DLD1 (cell line): ENCODE results near the gene BARHL2.

ENCODE experiments used
- in situ Hi-C: cut with HindIII; loops from 2 replicates; pipeline ENCODE4 v1.10.0; 2017; ENCODE audit warnings: low sequenced_read_pairs

The BARHL2 gene

DNA sequence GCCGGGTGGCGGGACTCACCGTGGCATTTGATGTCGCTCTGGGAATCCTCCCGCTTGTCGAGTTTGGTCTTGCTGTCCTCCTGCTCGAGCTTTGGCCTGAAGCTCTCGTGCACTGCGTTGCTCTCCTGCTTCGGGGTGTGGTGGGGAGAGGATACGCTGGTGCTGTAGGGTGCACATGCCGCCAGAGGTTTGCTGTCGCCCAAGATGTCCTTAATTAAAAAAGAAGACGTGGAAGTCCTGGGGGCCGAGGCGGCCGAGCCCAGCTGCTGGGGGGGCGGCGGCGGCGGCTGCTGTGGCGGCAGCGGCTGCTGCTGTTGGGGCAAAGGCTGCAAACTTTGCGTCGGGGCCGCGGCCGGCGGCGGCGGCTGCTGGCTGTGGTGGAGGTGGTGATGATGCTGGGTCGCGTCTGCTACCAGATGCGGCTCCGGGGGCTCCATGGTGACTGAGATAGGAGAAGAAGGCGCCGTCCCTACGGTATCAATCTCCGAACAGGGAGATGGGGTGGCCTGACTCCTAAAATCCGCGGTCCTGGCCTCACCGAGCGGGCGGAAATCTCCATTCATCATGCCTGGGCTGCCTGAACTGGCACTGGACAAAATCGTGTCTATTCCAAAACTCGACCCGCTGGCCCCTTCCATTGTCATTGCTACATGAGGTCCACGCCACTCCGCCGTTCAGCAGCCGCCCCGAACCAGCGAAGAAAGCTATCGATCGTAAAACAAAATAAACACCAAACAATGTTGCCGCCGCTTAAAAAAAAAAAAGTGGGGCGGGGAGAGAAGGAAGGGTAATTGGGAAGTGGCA is at the start of gene BARHL2:
TSS of gene BARHL2 (minus strand) at position 751 of the 804 bp plus-strand sequence. CDS start at position 644, 107 bp downstream.
- in situ Hi-C loops, result no loop called here

DNA sequence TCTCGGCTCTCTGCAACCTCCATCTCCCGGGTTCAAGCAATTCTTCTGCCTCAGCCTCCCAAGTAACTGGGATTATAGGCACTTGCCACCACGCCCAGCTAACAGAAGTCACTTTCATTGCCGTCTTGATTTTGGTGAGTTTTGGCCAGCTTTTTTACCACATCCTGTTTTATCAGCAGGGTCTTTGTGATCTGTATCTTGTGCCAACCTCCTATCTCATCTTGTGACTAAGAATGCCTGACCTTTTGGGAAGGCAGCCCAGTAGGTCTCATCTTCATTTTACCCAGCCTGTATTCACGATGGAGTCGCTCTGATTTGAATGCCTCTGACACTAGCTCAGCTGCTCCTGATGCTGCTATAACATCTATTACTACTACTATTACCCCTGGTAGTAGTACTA is 46.8 kb upstream of the BARHL2 start:
- in situ Hi-C loops, result no loop called here

DNA sequence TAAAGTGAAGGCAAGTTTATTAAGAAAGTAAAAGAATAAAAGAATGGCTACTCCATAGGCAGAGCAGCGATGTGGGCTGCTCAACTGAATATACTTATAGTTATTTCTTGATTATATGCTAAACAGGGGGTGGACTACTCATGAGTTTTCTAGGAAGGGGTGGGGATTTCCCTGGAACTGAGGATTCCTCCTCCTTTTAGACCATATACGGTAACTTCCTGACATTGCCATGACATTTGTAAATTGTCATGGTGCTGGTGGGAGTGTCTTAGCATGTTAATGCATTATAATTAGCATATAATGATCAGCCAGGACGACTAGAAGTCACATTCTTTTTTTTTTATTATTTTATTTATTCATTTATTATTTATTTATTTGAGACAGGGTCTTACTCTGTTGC is 46.4 kb upstream of the BARHL2 start:
- in situ Hi-C loops, result no loop called here

DNA sequence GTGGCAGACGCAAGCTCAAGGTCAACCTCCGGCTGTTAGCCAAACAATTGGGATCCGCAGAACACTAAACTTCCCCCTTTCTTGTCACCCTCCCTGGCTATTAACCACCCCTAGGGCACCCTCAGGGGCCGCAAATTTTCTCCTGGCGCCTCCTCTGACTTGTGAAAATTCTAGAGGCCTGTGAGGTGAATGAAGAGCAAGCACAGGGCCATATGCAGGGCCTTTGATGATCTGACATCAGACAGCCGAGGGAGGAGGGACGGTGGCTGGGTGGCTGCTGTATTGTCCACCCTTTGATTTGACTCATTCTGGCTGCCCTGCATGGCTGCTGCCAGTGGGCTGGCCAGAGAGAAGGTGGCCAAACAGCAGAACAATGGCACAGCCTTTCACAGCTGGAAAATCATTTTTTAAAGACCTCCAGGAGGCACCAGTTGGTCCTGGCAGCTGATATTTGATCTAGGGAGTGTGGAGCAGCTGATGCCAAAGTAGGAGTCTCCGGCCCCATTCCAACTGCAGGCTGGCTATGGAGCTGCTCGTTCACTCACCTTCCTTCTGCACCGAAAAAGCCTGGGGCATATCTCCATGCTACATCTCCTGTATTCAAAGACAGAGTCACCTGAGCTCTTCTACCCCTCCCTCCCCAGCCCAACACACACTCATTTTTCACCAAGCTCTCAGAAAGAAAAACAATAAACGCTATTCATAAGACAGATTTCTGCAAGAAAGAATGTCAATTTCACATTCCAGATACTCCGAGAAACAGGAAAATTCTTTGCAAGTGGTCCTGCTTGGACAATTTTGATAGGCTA is 44.9 kb upstream of the BARHL2 start:
- in situ Hi-C loops, result no loop called here

DNA sequence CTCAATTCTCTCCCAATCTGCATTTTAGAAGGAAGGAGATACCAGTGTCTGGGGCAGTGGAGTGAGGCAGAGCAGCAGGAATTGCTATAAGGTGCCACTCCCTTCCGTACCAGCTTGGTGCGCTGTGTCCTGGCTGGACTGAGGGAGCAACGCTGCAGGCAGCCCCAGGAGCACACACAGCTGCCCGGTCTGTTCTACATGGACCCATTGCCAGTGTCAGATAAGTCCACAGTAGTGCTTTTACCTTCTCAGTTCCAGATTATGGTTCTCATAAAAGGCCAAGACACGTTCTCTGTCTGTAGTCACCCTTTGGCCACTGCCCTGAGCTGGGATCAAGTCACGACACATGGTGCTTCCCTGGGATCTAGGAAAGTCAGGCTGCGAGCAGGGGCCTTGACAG is 44.1 kb upstream of the BARHL2 start:
- in situ Hi-C loops, result no loop called here

DNA sequence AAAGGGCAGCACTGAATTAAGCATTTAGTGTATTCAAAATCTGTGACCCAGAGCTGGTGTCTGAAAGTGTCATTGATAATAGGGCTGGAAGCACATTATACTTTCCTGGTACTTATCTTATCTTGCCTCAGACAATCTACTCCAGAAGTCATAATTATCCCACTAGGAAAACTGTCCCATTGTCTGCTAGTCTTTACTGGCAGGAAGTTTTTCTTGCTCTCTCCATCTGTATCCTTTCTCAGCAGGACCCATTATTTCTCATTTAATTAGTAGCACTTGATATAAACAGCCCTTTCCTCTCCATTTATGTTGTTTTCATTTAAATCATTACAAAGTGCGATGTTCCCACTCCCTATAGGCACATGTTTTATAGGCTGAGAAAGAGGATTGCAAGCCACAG is 36.5 kb upstream of the BARHL2 start:
- in situ Hi-C loops, result no loop called here

DNA sequence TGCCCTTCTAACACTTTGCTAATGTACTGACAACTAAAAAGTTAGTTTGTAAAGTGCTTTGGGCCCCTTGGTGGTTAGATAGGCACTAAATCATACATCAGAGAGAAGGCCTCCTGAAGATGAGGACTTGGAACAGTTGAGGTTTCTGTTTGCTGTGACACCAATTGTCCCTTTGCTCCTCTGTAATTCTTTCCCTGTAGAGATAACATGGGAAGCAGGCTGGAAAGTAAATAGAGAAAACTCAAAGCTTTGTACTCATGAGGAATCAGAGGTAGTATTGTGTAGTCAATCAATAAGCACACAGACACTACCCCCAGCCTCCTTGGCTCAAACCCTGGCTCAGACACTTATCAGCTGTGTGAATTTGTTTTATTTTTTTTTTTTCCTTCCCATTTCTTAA is 31.6 kb upstream of the BARHL2 start:
- in situ Hi-C loops, result no loop called here

DNA sequence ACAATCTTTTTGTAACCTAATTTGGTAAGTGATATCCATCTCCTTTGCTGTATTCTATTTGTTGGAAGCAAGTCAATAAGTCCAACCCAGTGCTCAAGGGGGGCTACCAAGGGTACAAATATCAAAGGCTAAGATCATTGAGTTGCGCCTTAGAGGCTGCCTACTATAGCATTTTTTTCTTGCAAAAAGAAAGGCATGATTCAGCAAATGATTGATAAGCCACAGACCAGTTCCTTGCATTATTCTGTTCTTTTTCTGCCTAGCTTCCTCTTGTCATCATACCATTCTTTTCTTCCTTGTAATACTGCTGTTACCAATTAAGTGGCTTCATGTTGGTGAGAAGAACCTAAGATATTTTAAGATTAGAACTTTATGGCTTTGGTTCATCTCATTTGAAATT is 29.8 kb upstream of the BARHL2 start:
- in situ Hi-C loops, result no loop called here

DNA sequence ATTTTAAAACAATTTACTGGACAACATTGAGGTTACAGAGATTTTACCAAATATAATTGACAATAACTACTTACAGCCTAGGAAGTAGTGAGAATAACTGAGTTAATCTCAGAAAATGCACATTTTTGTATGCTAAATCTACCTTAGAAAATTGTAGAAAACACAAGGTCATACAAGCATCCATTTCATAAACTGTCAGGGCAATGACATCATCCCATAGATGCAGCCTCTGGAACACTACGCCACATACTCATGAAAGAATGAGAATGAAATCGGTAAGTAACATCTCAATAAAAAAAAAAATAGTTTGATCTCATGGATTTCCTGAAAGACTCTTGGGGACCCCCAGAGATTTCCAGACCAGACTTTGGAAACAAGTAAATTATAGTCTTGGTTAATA is 28.9 kb upstream of the BARHL2 start:
- in situ Hi-C loops, result no loop called here

DNA sequence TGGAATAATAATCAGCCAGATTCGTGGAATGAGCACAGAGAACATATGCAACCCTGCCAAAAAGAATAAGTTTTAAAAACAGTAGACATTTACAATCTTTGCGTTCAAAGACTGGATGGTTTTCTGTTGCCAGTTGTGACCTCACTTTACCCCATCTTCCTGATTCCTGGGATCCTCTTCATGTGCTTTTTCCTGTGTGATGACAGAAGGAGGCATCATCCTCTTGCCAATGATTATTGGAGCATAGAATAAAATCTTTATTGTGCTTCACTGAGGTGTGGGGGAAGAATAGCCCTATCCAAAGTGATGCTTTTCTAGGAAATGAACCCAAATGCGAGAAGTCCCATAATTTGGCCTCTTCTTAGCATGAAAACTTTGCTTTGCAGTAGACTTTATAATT is 15.0 kb upstream of the BARHL2 start:
- in situ Hi-C loops, result no loop called here

DNA sequence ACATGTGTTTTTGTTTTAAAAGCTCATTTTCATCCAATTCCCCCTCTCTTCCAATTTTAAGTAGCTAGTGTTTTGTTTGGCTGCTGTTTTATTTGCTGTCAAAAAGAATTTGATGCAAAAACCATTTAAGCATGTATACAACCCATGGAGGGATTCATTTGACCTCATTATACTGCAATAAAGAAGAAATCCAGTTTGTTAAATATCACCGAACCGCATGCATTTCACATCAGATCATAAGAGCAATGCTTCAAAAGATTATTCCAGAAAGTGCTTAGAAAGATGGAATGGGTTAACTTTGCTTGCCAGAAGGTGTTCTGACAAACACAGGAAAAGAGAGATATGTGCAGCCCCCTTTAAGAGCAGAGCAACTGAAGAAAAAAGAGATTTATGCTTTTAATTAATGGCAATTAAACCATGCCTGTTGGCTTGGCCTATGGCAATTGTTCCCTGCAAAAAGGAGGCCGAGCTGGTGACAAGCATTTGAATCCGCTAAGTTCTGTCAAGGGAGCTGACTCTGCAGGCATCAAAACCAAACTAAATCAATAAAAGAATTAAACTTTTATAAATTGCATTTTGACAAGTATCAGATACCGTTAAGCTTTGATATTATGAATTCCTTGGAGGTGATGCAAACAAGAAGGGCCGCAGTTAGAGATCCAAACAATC is 14.4 kb upstream of the BARHL2 start:
- in situ Hi-C loops, result no loop called here

DNA sequence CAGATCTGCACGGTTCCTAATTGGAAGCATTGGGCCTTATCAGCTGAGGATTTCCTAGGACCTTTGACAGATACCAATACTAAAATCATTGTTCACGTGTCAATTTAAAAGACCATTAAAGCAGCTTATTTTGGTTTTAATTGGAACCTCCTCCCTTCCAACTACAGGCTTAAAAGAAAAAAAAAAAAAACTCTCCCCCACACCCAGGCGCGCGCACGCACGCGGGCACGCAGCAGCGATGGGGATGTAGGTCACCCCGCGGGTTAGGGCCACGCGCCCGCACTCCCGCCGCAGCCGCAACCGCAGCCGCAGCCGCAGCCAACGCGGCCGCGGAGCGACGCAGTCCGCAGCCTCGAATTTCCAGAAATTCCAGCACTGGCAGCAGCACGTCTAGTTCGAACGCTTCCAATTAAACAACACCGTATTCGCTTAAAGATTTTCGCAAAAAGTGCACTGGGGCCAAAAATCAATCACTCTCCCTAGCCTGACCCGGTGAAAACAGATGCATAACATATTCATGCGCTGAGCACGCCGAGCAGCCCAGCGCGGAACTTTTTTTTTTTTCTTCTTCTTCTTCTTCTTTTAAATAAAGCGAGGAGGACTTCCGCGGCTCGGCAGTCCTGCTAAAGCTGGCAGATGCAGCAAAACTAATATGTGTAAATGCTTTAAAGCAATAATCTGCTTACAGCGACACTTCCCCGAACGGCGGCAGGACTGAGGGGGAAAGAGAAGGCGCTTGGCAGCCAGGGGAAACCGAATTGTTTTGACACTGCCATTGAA is 13.3 kb upstream of the BARHL2 start:
- in situ Hi-C loops, result no loop called here

DNA sequence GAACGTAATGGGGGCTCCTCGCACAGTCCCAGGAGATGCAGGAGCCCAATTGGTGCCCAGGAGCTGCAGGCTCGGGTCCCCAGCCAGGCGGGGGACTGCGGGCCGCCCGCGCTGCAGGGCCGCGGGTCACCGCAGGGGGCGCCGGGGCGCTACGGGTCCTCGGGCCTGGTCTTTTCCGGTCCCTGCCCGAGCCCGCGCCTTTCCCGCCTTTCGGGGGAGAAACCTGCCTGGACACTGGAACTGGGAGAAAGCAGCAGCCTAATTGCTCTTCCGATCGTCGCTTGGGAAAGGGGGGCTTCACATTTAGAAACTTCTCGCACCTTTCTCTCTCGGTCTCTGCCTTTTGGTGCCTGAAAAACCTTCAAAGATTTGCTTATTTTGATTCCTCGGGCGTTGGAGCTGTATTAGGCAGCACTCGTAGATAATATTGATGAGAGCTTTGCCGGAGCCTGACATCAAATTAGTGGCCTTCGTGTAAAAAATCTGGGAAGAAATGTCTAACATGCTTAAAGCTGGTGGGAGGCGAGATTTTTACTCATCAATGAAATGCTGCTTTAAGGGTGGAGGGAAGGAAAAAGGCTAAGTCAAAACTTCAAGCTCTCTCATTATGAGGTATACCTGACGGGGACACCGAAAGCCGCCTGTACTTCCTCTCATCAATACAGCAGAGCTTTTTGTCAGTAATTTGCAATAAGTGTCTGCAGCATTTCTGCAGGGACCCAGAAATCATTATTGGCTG is 12.6 kb upstream of the BARHL2 start:
- in situ Hi-C loops, result no loop called here

DNA sequence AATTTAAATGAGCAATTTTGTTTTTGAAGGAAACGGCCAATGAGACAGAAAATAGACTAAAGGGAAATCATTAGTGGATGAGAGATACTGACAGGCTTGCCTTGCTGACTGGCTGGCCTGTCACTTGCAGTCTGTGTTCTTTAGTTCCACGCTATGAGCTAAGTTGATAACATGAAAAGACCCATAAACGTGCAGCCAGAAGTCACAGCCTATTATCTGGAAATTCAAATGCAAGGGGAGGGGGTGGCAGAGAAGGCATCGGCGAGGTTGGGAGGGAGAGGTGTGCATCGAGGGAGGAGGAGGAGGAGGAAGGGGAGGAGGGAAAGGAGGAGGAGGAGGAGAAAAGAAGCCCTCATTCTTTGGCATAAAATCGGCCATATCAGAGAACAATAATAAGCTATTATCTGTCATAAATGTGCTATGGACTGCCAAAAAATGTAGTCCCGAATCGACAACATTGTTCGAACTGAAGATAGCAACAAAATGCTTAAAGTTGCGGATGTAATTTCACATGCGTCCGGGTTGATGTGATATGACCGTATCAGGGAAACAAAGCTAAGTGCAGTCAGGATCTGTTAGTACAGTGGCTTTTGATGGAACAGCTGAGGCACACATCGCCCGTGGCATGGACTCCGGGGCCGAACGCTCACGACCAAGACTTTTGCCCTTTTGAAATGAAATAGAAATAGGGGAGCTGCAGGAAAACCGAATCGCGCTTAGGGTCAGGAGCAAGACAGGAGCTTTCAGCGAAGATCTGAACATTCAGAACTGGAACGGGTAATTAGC is 11.6 kb upstream of the BARHL2 start:
- in situ Hi-C loops, result no loop called here

DNA sequence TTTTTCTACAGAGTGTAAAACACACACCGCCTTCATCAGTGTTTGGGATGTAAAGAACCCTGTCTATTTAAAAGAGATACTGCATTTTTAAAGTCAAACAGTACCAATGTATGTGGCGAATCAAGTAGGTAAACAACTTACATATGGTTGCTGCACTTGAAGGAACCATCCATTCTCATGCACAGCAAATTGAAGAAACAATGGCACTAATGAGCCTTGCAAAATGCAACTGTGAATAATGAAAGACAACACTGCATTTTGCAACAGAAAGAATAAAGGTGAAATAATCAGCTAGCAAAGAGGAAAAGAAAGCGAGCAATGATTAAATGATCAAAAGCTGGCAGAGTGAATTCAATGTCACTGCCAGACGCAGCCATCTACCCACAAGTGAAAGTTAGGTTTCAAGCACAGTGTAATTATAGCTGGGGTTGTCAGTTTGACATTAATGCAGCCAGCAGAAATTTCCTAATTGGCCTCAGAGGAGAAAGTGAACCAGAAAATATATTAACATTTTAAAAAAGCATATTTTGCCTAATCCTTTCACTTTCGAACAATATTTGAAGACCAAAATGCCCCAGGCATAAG is 10.9 kb upstream of the BARHL2 start:
- in situ Hi-C loops, result no loop called here

DNA sequence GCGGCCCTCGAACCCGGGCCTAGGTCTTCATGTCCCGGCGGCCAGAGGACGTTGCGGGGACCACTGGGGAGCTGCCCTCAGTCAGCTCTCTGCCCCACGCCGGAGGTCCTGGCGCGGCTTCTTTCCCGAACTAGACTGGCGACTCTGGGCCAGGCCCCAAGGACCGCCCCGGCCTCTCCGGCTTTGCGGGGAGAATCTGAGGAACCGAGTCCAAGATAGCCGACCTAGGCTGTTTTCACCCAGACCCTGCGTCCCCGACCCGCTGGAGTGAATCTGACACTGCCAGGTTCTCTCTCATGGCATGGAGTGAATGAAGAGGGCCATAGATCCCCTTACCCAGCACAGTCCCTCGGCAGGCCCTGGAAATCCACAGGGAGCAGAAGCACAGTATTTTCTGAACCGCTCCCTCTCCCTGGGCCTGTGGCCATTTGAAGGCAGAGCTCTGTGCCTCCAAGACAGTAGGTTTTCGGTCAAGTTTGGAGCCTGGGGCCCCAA is 9.9 kb upstream of the BARHL2 start:
- in situ Hi-C loops, result no loop called here

DNA sequence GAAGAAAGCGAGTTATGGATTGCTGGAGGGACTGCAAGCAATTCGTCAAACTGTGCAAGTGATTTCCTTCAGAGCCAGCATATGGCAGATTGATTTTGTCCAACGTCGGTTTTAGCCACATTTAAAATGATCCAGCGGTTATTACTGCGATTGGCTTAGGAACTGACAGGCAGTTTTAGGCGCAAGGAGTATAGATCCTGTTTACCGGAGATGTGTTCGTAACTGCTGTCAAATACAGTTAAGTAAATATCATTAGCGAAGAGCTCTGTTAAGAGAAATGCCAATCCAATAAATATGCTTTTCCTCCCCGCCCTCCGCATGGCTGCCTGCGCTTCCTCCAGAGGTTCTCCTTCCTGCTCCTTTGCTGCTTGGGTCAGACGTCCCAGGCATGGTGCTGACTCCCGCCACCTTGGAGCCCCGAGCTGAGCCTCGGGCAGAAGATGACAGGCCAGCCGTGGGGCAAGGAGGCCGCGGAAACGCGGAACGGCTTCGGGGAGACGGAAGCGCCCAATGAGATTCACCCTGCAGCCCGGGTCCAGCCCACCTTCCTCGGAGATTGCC is 9.4 kb upstream of the BARHL2 start:
- in situ Hi-C loops, result no loop called here

DNA sequence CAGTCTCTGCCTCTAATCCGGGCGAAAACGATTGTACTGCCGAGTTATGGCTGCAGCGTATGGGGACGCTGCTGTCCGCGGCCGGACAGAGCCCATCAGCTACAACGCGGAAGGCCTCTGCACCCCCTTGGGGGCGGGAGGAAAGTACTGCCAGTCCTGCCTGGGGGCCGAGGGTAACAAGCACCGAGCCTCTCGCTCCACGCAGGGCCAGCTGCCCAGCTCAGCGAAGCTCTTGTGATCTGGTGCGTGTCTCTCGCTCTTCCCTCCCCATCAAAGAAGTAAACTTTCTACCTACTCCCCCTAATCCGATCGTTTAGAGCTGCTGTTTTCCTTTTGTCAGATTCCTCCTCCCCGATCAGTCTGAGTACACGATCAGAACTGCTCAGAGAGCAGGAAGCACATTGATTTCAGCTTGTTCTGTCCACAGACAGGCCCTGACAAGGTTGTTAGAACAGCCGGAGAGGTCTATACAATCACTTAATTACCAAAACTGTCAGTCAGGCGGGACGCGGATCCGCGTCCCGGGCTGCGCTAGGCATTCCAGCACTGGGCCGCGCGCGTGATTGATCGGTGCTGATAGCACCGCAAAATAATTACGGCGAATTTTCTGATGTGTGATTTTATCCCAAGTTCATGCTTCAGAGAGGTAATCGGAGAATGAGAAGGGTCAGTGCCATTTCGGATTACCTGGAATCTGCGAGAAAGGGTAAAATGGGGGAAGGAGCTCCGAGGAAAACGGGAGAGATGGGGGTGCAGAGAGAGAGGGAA is 8.7 kb upstream of the BARHL2 start:
- in situ Hi-C loops, result no loop called here
